ENCODE results near the gene CX3CR1. TPM values are rescaled to one million over a fixed set of nuclear protein-coding genes. Genes with fewer than 3 reads are reported as not detected.

The CX3CR1 gene
- total RNA-seq, 2 experiments from 2014 or later: 0.41 to 3.7 TPM

GRCh38 chr3:39287216-39288164 is 7.7 kb upstream of the CX3CR1 start:
- ATAC-seq (no peak), DNase-seq (no peak)
- peaks cover 47% of the 10 kb centered on the region for H3K4me1 Mint-ChIP-seq
- H3K9me3 Mint-ChIP-seq (ENCODE audit: low read depth): no peaks in the 10 kb centered on the region
- no peak overlapping the region for H3K4me3 Mint-ChIP-seq
- H3K27me3 Mint-ChIP-seq: peaks cover 3% of the 10 kb centered on the region
- H3K27ac Mint-ChIP-seq: no peak overlapping the region
- CTCF ChIA-PET: interaction anchor here (0.7 to 10.0 kb wide), 61 partner anchors 9 to 1123 kb away, joined by 3 to 389 read pairs (median 7); partner anchors contain the start of genes CX3CR1, GORASP1, OXSR1 and RPSA
- no peaks in the 10 kb centered on the region for H3K36me3 Mint-ChIP-seq

GRCh38 chr3:39286771-39287170 is 6.9 kb upstream of the CX3CR1 start:
- Mint-ChIP-seq H3K4me1 (peaks cover 45% of the 10 kb centered on the region), H3K9me3 (ENCODE audit: low read depth) (no peaks in the 10 kb centered on the region), H3K27me3 (peaks cover 5% of the 10 kb centered on the region), H3K27ac (no peak overlapping the region), H3K4me3 (no peak overlapping the region), H3K36me3 (no peaks in the 10 kb centered on the region)
- ATAC-seq (no peak), DNase-seq (no peak)
- CTCF ChIA-PET: interaction anchor here (1.5 to 10.0 kb wide), 9 partner anchors 10 to 221 kb away, joined by 3 to 389 read pairs (median 14); partner anchors contain the start of gene XIRP1

GRCh38 chr3:39285332-39285731 is 5.5 kb upstream of the CX3CR1 start:
- Mint-ChIP-seq H3K4me1 (peaks cover 43% of the 10 kb centered on the region), H3K9me3 (ENCODE audit: low read depth) (no peaks in the 10 kb centered on the region), H3K36me3 (no peaks in the 10 kb centered on the region), H3K27ac (no peak overlapping the region), H3K4me3 (no peak overlapping the region), H3K27me3 (peaks cover 5% of the 10 kb centered on the region)
- DNase-seq (no peak), ATAC-seq (no peak)
- CTCF ChIA-PET: interaction anchor here (0.6 to 10.0 kb wide), 3 partner anchors 78 to 158 kb away, joined by 3 to 389 read pairs (median 3); partner anchors contain the start of gene XIRP1

GRCh38 chr3:39284457-39284881 is 4.6 kb upstream of the CX3CR1 start:
- Mint-ChIP-seq H3K9me3 (ENCODE audit: low read depth) (no peaks in the 10 kb centered on the region), H3K27me3 (peaks cover 5% of the 10 kb centered on the region), H3K4me1 (peaks cover 40% of the 10 kb centered on the region), H3K36me3 (no peaks in the 10 kb centered on the region), H3K27ac (no peak overlapping the region), H3K4me3 (no peak overlapping the region)
- ATAC-seq: no peak
- DNase-seq: no peak
- CTCF ChIA-PET: interaction anchor here (10.0 kb wide), 1 partner anchor 95 kb away, joined by 389 read pairs; the partner anchor contains the start of gene XIRP1

- Mint-ChIP-seq H3K4me3 (no peak overlapping the region), H3K27ac (no peak overlapping the region), H3K4me1 (peaks cover 35% of the 10 kb centered on the region), H3K27me3 (peaks cover 5% of the 10 kb centered on the region), H3K36me3 (no peaks in the 10 kb centered on the region), H3K9me3 (ENCODE audit: low read depth) (no peaks in the 10 kb centered on the region)
- CTCF ChIA-PET: interaction anchor here (1.0 to 10.6 kb wide), 3 partner anchors 10 to 156 kb away, joined by 3 to 115 read pairs (median 8); no protein-coding TSS in a partner anchor
- no peak for DNase-seq
- no peak for ATAC-seq
Observed at GRCh38 chr3:39282057-39282456, 2.2 kb upstream of the CX3CR1 start.

- CTCF ChIA-PET: interaction anchor here (1.0 to 10.6 kb wide), 3 partner anchors 10 to 155 kb away, joined by 3 to 115 read pairs (median 8); no protein-coding TSS in a partner anchor
- no peak overlapping the region for H3K27ac Mint-ChIP-seq
- no peak overlapping the region for H3K4me3 Mint-ChIP-seq
- H3K36me3 Mint-ChIP-seq: no peaks in the 10 kb centered on the region
- peaks cover 11% of the 10 kb centered on the region for H3K27me3 Mint-ChIP-seq
- no peaks in the 10 kb centered on the region for H3K9me3 Mint-ChIP-seq (ENCODE audit: low read depth)
- ATAC-seq: no peak
- DNase-seq: no peak
- peaks cover 40% of the 10 kb centered on the region for H3K4me1 Mint-ChIP-seq
Observed at GRCh38 chr3:39281533-39281932, 1.7 kb upstream of the CX3CR1 start.

- Mint-ChIP-seq H3K36me3 (no peaks in the 10 kb centered on the region), H3K4me1 (peaks cover 46% of the 10 kb centered on the region), H3K27me3 (peaks cover 17% of the 10 kb centered on the region), H3K4me3 (no peak overlapping the region), H3K27ac (no peak overlapping the region), H3K9me3 (ENCODE audit: low read depth) (no peaks in the 10 kb centered on the region)
- ATAC-seq: no peak
- CTCF ChIA-PET: interaction anchor here (1.2 to 10.6 kb wide), 2 partner anchors 9 to 11 kb away, joined by 5 to 115 read pairs; no protein-coding TSS in a partner anchor
- DNase-seq: no peak
Observed at GRCh38 chr3:39280571-39280970, 735 bp upstream of the CX3CR1 start.

- no peak for DNase-seq
- Mint-ChIP-seq H3K36me3 (no peaks in the 10 kb centered on the region), H3K27me3 (peaks cover 18% of the 10 kb centered on the region), H3K27ac (peak overlapping the region; percentile 64), H3K4me1 (peaks cover 40% of the 10 kb centered on the region), H3K9me3 (ENCODE audit: low read depth) (no peaks in the 10 kb centered on the region), H3K4me3 (no peak overlapping the region)
- CTCF ChIA-PET: interaction anchor here (1.3 to 10.6 kb wide), 3 partner anchors 10 to 152 kb away, joined by 5 to 115 read pairs (median 7); no protein-coding TSS in a partner anchor
- no peak for ATAC-seq
Observed at GRCh38 chr3:39278616-39278935, 1.3 kb downstream of the CX3CR1 start.

GRCh38 chr3:39277893-39278615 is 1.8 kb downstream of the CX3CR1 start:
- Mint-ChIP-seq H3K9me3 (ENCODE audit: low read depth) (no peaks in the 10 kb centered on the region), H3K27me3 (peaks cover 18% of the 10 kb centered on the region), H3K4me1 (peaks cover 40% of the 10 kb centered on the region), H3K4me3 (no peak overlapping the region), H3K36me3 (no peaks in the 10 kb centered on the region), H3K27ac (peak overlapping the region; percentile 64)
- DNase-seq (no peak), ATAC-seq (no peak)
- CTCF ChIA-PET: interaction anchor here (1.3 to 10.6 kb wide), 3 partner anchors 10 to 151 kb away, joined by 5 to 115 read pairs (median 7); no protein-coding TSS in a partner anchor

- ATAC-seq (no peak), DNase-seq (no peak)
- Mint-ChIP-seq H3K36me3 (no peaks in the 10 kb centered on the region), H3K4me3 (no peak overlapping the region), H3K27ac (no peak overlapping the region), H3K4me1 (peaks cover 41% of the 10 kb centered on the region), H3K9me3 (ENCODE audit: low read depth) (no peaks in the 10 kb centered on the region), H3K27me3 (peaks cover 15% of the 10 kb centered on the region)
- CTCF ChIA-PET: interaction anchor here (10.6 kb wide), 1 partner anchor 15 kb away, joined by 115 read pairs; no protein-coding TSS in a partner anchor
Observed at GRCh38 chr3:39276746-39277145, 3.1 kb downstream of the CX3CR1 start.

- ATAC-seq (no peak), DNase-seq (no peak)
- Mint-ChIP-seq H3K27ac (no peak overlapping the region), H3K27me3 (peaks cover 15% of the 10 kb centered on the region), H3K4me3 (no peak overlapping the region), H3K9me3 (ENCODE audit: low read depth) (no peaks in the 10 kb centered on the region), H3K4me1 (peaks cover 35% of the 10 kb centered on the region), H3K36me3 (no peaks in the 10 kb centered on the region)
- CTCF ChIA-PET: interaction anchor here (1.6 to 10.6 kb wide), 2 partner anchors 16 to 83 kb away, joined by 5 to 115 read pairs; partner anchors contain the start of gene XIRP1
Observed at GRCh38 chr3:39275963-39276593, 3.8 kb downstream of the CX3CR1 start.

- Mint-ChIP-seq H3K4me3 (no peak overlapping the region), H3K9me3 (ENCODE audit: low read depth) (no peaks in the 10 kb centered on the region), H3K36me3 (no peaks in the 10 kb centered on the region), H3K27ac (no peak overlapping the region), H3K27me3 (peaks cover 15% of the 10 kb centered on the region), H3K4me1 (peaks cover 35% of the 10 kb centered on the region)
- CTCF ChIA-PET: interaction anchor here (1.6 to 10.6 kb wide), 2 partner anchors 17 to 82 kb away, joined by 5 to 115 read pairs; partner anchors contain the start of gene XIRP1
- peak; percentile 19 for DNase-seq
- ATAC-seq: no peak
Observed at GRCh38 chr3:39275052-39275451, 4.8 kb downstream of the CX3CR1 start.
